ENCODE data around the gene PLEKHA7.

DNA sequence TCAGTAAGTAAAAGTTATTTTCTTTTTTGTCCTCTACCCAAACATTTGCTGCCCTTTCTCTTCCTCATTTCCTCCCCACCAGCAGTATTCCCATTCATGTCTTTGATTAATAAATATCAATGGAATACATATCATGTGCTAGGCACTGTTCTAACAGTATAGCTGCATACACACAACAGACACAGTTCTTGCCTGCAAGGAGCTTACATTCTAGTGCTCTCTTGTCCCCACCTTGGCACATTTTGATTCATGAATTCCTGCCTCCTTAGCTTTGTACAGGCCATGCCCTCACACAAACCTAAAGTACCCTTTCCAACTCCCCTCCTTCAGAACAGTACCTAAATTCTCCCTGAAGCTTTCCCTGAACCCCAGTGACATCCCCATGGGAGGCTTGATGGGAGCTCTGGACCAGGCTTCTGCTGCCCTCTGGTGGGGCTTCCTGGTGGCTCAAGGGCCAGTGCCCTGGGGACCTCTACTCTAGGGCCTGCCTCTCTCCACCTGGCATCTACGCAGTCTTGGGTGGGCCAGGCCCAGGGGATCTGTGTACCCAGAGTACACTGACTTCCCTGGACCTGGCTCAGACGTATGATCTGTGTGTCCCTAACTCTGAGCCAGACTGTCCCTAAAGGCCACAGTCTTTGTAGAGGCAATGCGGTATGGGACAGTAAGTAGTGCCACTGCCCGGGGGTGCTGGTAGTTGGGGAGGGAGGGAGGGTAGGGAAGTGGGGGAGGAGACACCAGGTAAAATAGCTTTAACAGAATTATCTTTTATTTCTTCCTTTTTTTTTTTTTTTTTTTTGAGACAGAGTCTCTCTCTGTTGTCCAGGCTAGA is 49.2 kb upstream of the PLEKHA7 start:
- TF ChIP-seq, protein P1, sequence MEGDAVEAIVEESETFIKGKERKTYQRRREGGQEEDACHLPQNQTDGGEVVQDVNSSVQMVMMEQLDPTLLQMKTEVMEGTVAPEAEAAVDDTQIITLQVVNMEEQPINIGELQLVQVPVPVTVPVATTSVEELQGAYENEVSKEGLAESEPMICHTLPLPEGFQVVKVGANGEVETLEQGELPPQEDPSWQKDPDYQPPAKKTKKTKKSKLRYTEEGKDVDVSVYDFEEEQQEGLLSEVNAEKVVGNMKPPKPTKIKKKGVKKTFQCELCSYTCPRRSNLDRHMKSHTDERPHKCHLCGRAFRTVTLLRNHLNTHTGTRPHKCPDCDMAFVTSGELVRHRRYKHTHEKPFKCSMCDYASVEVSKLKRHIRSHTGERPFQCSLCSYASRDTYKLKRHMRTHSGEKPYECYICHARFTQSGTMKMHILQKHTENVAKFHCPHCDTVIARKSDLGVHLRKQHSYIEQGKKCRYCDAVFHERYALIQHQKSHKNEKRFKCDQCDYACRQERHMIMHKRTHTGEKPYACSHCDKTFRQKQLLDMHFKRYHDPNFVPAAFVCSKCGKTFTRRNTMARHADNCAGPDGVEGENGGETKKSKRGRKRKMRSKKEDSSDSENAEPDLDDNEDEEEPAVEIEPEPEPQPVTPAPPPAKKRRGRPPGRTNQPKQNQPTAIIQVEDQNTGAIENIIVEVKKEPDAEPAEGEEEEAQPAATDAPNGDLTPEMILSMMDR (IDR thresholded peaks at IDR 0.05) = peak; percentile 83 to 89 (median 85)
- TF ChIP-seq POLR2A (IDR thresholded peaks at IDR 0.05) = no peak

Data from right lobe of liver (tissue), 4 donors.